Measurements from ENCODE around the gene ZNF292.

The ZNF292 gene

DNA sequence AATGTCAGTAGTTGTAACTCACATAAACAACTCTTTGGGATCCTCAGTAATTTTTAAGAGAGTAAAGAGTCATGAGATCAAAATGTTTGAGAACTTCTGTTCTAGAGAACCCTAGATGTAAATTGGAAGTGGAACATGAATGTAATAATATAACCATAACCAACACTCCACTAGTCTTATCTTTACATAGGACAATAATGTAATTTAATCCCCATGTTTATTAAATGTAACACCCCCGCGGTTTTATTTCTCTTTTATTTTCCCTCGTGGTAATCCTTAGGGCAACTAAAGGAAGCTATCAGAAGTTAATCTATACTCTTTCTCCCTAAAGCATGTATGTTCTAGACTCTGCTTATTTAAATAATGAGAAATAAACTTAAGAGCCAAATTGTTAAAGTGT is 54.4 kb downstream of the ZNF292 start:
- Histone ChIP-seq H3K23ac (ENCODE audit: low read length) (no peak overlapping the region), H3K4ac (ENCODE audit: low read depth, low read length) (no peak overlapping the region), H4K12ac (ENCODE audit: low read depth, low read length) (no peak overlapping the region), H4K8ac (ENCODE audit: low read depth, low read length) (no peak overlapping the region), H2AFZ (ENCODE audit: insufficient read depth, low read length, poor library complexity) (no peak overlapping the region), H3K9me3 (ENCODE audit: insufficient read depth, low read depth, low read length) (no peaks in the 10 kb centered on the region), H3K14ac (ENCODE audit: low read length) (no peak overlapping the region), H3K79me2 (ENCODE audit: control insufficient read depth, insufficient read depth, low read length, poor library complexity) (peaks cover 3% of the 10 kb centered on the region), H3K79me1 (ENCODE audit: low read length) (peaks cover 2% of the 10 kb centered on the region), H3K27ac (ENCODE audit: low read depth, low read length) (no peak overlapping the region), H4K91ac (ENCODE audit: low read depth, low read length) (no peak overlapping the region), H3K4me3 (ENCODE audit: low read depth, low read length) (no peak overlapping the region), H3K4me2 (ENCODE audit: low read length) (no peak overlapping the region), H2BK5ac (ENCODE audit: low read depth, low read length, poor library complexity) (no peak overlapping the region), H2BK120ac (ENCODE audit: insufficient read depth, low read length, poor library complexity) (no peak overlapping the region), H3K36me3 (ENCODE audit: control insufficient read depth in 1 of 2, insufficient read depth in 2 of 2, low read length in 2 of 2) (no peaks in the 10 kb centered on the region), H3K18ac (ENCODE audit: low read length) (no peak overlapping the region), H2AK5ac (ENCODE audit: low read length) (no peak overlapping the region), H3K9ac (ENCODE audit: low read length) (no peak overlapping the region), H3K27me3 (ENCODE audit: insufficient read depth, low read length) (no peaks in the 10 kb centered on the region), H3K4me1 (ENCODE audit: control insufficient read depth in 1 of 2, insufficient read depth in 2 of 2, low read length in 2 of 2) (peaks cover 4% of the 10 kb centered on the region in 2 experiments), H2BK12ac (ENCODE audit: low read length) (no peak overlapping the region)
- WGBS (ENCODE audit: extremely low coverage, insufficient coverage, insufficient read length): no CpG with 5 or more reads among the region's 3 CpGs
- DNase-seq: no peak

- no peak overlapping the region for H3K14ac ChIP-seq (ENCODE audit: low read length)
- no peak for DNase-seq
Measured at GRCh38 chr6:87210979-87211378, 55.6 kb downstream of the ZNF292 start.

DNA sequence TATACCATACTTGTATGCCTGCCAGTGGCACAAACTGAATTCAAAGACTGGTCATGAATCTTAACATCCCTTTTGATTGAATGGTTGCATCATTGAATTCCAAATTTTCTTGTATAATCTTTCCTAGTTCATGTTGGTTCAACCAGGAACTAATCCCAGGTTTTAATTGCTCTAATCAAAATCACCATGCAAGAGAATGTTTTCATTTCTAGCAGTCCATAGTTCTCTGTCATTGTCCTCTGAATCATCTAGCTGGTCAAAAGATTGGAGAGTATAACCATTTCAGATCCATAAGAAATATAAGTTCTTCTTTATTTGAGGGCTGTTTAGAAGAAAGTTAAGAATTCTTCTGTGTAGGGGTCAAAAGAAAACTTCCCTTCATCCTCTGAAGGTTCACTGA is 57.2 kb downstream of the ZNF292 start:
- Histone ChIP-seq H3K36me3 (ENCODE audit: control insufficient read depth in 1 of 2, insufficient read depth in 2 of 2, low read length in 2 of 2) (no peaks in the 10 kb centered on the region), H4K12ac (ENCODE audit: low read depth, low read length) (no peak overlapping the region), H3K4me3 (ENCODE audit: low read depth, low read length) (no peak overlapping the region), H3K4me2 (ENCODE audit: low read length) (no peak overlapping the region), H3K27me3 (ENCODE audit: insufficient read depth, low read length) (no peaks in the 10 kb centered on the region), H3K9ac (ENCODE audit: low read length) (no peak overlapping the region), H2BK120ac (ENCODE audit: insufficient read depth, low read length, poor library complexity) (no peak overlapping the region), H2AK5ac (ENCODE audit: low read length) (no peak overlapping the region), H4K91ac (ENCODE audit: low read depth, low read length) (no peak overlapping the region), H3K18ac (ENCODE audit: low read length) (no peak overlapping the region), H2BK5ac (ENCODE audit: low read depth, low read length, poor library complexity) (no peak overlapping the region), H3K4me1 (ENCODE audit: control insufficient read depth in 1 of 2, insufficient read depth in 2 of 2, low read length in 2 of 2) (peaks cover 4% of the 10 kb centered on the region in 2 experiments), H3K23ac (ENCODE audit: low read length) (no peak overlapping the region), H3K9me3 (ENCODE audit: insufficient read depth, low read depth, low read length) (no peaks in the 10 kb centered on the region), H3K4ac (ENCODE audit: low read depth, low read length) (no peak overlapping the region), H4K8ac (ENCODE audit: low read depth, low read length) (no peak overlapping the region), H3K14ac (ENCODE audit: low read length) (no peak overlapping the region), H2BK12ac (ENCODE audit: low read length) (no peak overlapping the region), H3K79me1 (ENCODE audit: low read length) (peaks cover 2% of the 10 kb centered on the region), H3K27ac (ENCODE audit: low read depth, low read length) (peak overlapping the region; percentile 21), H3K79me2 (ENCODE audit: control insufficient read depth, insufficient read depth, low read length, poor library complexity) (no peaks in the 10 kb centered on the region), H2AFZ (ENCODE audit: insufficient read depth, low read length, poor library complexity) (no peak overlapping the region)
- DNase-seq: peak in 1 of 2 donors; percentile 21

More at GRCh38 chr6:87210979-87211378, 55.6 kb downstream of the ZNF292 start:
- no peak overlapping the region for H3K9ac ChIP-seq (ENCODE audit: low read length)
- no peak overlapping the region for H3K4ac ChIP-seq (ENCODE audit: low read depth, low read length)
- H2BK120ac ChIP-seq (ENCODE audit: insufficient read depth, low read length, poor library complexity): no peak overlapping the region
- H3K4me3 ChIP-seq (ENCODE audit: low read depth, low read length): no peak overlapping the region
- no peaks in the 10 kb centered on the region for H3K79me2 ChIP-seq (ENCODE audit: control insufficient read depth, insufficient read depth, low read length, poor library complexity)
- WGBS (ENCODE audit: extremely low coverage, insufficient coverage, insufficient read length): no CpG with 5 or more reads among the region's 1 CpG
- H4K12ac ChIP-seq (ENCODE audit: low read depth, low read length): no peak overlapping the region
- no peak overlapping the region for H2BK12ac ChIP-seq (ENCODE audit: low read length)
- peaks cover 2% of the 10 kb centered on the region for H3K79me1 ChIP-seq (ENCODE audit: low read length)
- H3K23ac ChIP-seq (ENCODE audit: low read length): no peak overlapping the region
- no peaks in the 10 kb centered on the region for H3K9me3 ChIP-seq (ENCODE audit: insufficient read depth, low read depth, low read length)
- no peak overlapping the region for H2AFZ ChIP-seq (ENCODE audit: insufficient read depth, low read length, poor library complexity)
- H2AK5ac ChIP-seq (ENCODE audit: low read length): no peak overlapping the region
- H3K18ac ChIP-seq (ENCODE audit: low read length): no peak overlapping the region
- no peak overlapping the region for H2BK5ac ChIP-seq (ENCODE audit: low read depth, low read length, poor library complexity)
- peaks cover 4% of the 10 kb centered on the region in 2 experiments for H3K4me1 ChIP-seq (ENCODE audit: control insufficient read depth in 1 of 2, insufficient read depth in 2 of 2, low read length in 2 of 2)
- no peak overlapping the region for H3K27ac ChIP-seq (ENCODE audit: low read depth, low read length)
- H3K36me3 ChIP-seq (ENCODE audit: control insufficient read depth in 1 of 2, insufficient read depth in 2 of 2, low read length in 2 of 2): no peaks in the 10 kb centered on the region
- H4K91ac ChIP-seq (ENCODE audit: low read depth, low read length): no peak overlapping the region
- H3K4me2 ChIP-seq (ENCODE audit: low read length): no peak overlapping the region
- no peak overlapping the region for H4K8ac ChIP-seq (ENCODE audit: low read depth, low read length)
- no peaks in the 10 kb centered on the region for H3K27me3 ChIP-seq (ENCODE audit: insufficient read depth, low read length)

DNA sequence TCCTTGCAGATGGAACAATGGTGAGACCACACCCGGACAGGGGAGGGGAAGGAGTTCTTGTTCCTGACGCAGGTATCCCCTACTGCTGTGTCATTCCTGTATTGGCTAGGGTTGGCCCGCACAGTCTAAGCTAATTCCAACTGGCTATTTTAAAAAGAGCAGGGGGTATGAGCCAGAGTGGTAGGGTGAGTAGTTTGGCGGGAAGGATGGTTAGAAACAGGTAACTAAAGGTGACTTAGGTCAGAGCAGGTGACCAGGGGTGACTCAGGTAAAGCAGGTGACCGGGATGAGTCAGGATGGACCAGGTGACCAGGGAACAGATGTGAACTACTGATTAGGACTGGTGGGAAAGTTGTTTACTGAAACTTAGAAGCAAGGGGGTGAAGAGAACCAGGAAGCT is 58.0 kb downstream of the ZNF292 start:
- no peak overlapping the region for H3K9ac ChIP-seq (ENCODE audit: low read length)
- no peak overlapping the region for H2BK12ac ChIP-seq (ENCODE audit: low read length)
- WGBS (ENCODE audit: extremely low coverage, insufficient coverage, insufficient read length): no CpG with 5 or more reads among the region's 5 CpGs
- no peak overlapping the region for H3K4me3 ChIP-seq (ENCODE audit: low read depth, low read length)
- no peak overlapping the region for H3K14ac ChIP-seq (ENCODE audit: low read length)
- no peak overlapping the region for H4K8ac ChIP-seq (ENCODE audit: low read depth, low read length)
- no peak overlapping the region for H3K4ac ChIP-seq (ENCODE audit: low read depth, low read length)
- H3K4me1 ChIP-seq (ENCODE audit: control insufficient read depth in 1 of 2, insufficient read depth in 2 of 2, low read length in 2 of 2): peaks cover 4% of the 10 kb centered on the region in 2 experiments
- H3K79me2 ChIP-seq (ENCODE audit: control insufficient read depth, insufficient read depth, low read length, poor library complexity): no peaks in the 10 kb centered on the region
- H2AFZ ChIP-seq (ENCODE audit: insufficient read depth, low read length, poor library complexity): no peak overlapping the region
- no peak overlapping the region for H4K12ac ChIP-seq (ENCODE audit: low read depth, low read length)
- no peak overlapping the region for H3K18ac ChIP-seq (ENCODE audit: low read length)
- H3K23ac ChIP-seq (ENCODE audit: low read length): no peak overlapping the region
- H3K27ac ChIP-seq (ENCODE audit: low read depth, low read length): peak overlapping the region; percentile 21
- H2BK5ac ChIP-seq (ENCODE audit: low read depth, low read length, poor library complexity): no peak overlapping the region
- no peak overlapping the region for H4K91ac ChIP-seq (ENCODE audit: low read depth, low read length)
- no peaks in the 10 kb centered on the region for H3K27me3 ChIP-seq (ENCODE audit: insufficient read depth, low read length)
- H2AK5ac ChIP-seq (ENCODE audit: low read length): no peak overlapping the region
- peaks cover 2% of the 10 kb centered on the region for H3K79me1 ChIP-seq (ENCODE audit: low read length)
- H3K36me3 ChIP-seq (ENCODE audit: control insufficient read depth in 1 of 2, insufficient read depth in 2 of 2, low read length in 2 of 2): no peaks in the 10 kb centered on the region
- H2BK120ac ChIP-seq (ENCODE audit: insufficient read depth, low read length, poor library complexity): no peak overlapping the region
- no peaks in the 10 kb centered on the region for H3K9me3 ChIP-seq (ENCODE audit: insufficient read depth, low read depth, low read length)
- DNase-seq: peak; percentile 87 to 89
- H3K4me2 ChIP-seq (ENCODE audit: low read length): no peak overlapping the region

All from trophoblast cell (in vitro differentiated cells and primary cell).